ENCODE results near the gene BPIFB3. TPM values are rescaled to one million over a fixed set of nuclear protein-coding genes. Genes with fewer than 3 reads are reported as not detected.

BPIFB3 gene
- total and polyA plus RNA-seq, 2 of the 4 experiments (the other 2 are of a cell fraction) = not detected

DNA sequence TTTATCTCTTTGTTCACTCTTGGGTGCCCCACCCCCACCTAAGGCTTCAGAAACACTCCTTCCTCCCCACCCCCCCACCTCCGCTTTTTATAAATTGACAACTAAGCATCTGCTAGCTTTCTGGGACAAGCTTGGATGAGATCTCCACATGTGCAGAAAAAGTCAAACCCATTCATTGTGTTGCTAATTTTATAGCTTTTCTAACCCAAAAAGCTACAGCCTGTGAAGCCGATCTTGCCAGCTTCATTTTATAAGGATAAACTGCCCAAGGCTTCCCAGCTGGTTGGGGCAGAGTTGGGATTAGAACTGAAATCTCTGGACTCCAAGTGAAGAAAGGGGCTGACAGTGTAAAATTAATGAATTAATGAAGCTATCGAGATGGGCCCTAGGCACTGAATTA is 49.9 kb downstream of the BPIFB3 start:
- intact Hi-C loops (cut with micrococcal nuclease) (no loop called here), dilution Hi-C loops (cut with HindIII; ENCODE audit: low sequenced_read_pairs, unreplicated experiment) (no loop called here), in situ Hi-C loops (cut with MboI; ENCODE audit: low sequenced_read_pairs) (no loop called here)
- peaks cover 3% of the 10 kb centered on the region; the same call in 1 of the 2 replicates for H3K27me3 ChIP-seq (ENCODE audit: control insufficient read depth, insufficient read depth, low read length)
- no peaks in the 10 kb centered on the region for H3K79me1 ChIP-seq (ENCODE audit: low read depth in 1 of 2, low read length in 2 of 2)
- BruUV-seq (replicated peaks) = no TSS peak
- no peak overlapping the region for H3K9ac ChIP-seq (ENCODE audit: low read depth, low read length)
- H2BK15ac ChIP-seq (ENCODE audit: low read depth, low read length) = no peak overlapping the region
- H2BK20ac ChIP-seq (ENCODE audit: low read depth, low read length) = no peak overlapping the region
- no peak for ATAC-seq (ENCODE audit: low read depth)
- no CpG with 5 or more reads among the region's 3 CpGs for WGBS, 2 experiments (ENCODE audit: extremely low coverage in 2 of 2, insufficient read length in 1 of 2)
- H3K9me1 ChIP-seq (ENCODE audit: insufficient read depth, low read length) = 0 out of 2 replicates have a peak, but pooled peaks cover 3% of the 10 kb centered on the region
- H3K9me3 ChIP-seq (ENCODE audit: control insufficient read depth, insufficient read depth, low read length) = no peaks in the 10 kb centered on the region
- no peak overlapping the region for H4K5ac ChIP-seq (ENCODE audit: low read depth, low read length)
- no peak overlapping the region for H3K18ac ChIP-seq (ENCODE audit: low read depth, low read length)
- H4K91ac ChIP-seq (ENCODE audit: insufficient read depth, low read depth, low read length) = no peak overlapping the region
- no peak overlapping the region for H3K23ac ChIP-seq (ENCODE audit: low read depth, low read length)
- DNase-seq = no peak
- no peak overlapping the region for H2BK120ac ChIP-seq (ENCODE audit: low read depth, low read length)
- no peak for TF ChIP-seq MXI1 (IDR thresholded peaks at IDR 0.05; ENCODE audit: borderline replicate concordance, low read depth, low read length)
- TF ChIP-seq, protein P1, sequence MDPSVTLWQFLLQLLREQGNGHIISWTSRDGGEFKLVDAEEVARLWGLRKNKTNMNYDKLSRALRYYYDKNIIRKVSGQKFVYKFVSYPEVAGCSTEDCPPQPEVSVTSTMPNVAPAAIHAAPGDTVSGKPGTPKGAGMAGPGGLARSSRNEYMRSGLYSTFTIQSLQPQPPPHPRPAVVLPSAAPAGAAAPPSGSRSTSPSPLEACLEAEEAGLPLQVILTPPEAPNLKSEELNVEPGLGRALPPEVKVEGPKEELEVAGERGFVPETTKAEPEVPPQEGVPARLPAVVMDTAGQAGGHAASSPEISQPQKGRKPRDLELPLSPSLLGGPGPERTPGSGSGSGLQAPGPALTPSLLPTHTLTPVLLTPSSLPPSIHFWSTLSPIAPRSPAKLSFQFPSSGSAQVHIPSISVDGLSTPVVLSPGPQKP (IDR thresholded peaks at IDR 0.05; ENCODE audit: borderline replicate concordance, low read depth, low read length) = no peak
- H4K20me1 ChIP-seq (ENCODE audit: insufficient read depth, low read length) = no peaks in the 10 kb centered on the region
- no peak overlapping the region for H3K27ac ChIP-seq (ENCODE audit: insufficient read depth, low read length)
- H3K14ac ChIP-seq (replicated peaks; ENCODE audit: low read depth, low read length) = no peak overlapping the region
- no peak overlapping the region for H2AK9ac ChIP-seq (replicated peaks; ENCODE audit: low read depth, low read length, poor library complexity)
- no peak overlapping the region for H3K56ac ChIP-seq (ENCODE audit: extremely low read depth, insufficient read depth, low read length)
- H4K8ac ChIP-seq (ENCODE audit: low read depth in 2 of 2, low read length in 2 of 2) = no peak overlapping the region
- no peak overlapping the region for H3K4me2 ChIP-seq (ENCODE audit: low read depth, low read length)
- no peaks in the 10 kb centered on the region for H3K4me1 ChIP-seq (ENCODE audit: control insufficient read depth, insufficient read depth, low read length)
- no peak overlapping the region for H2BK5ac ChIP-seq (ENCODE audit: low read depth, low read length, poor library complexity, severe bottlenecking)
- no peak overlapping the region for H2AK5ac ChIP-seq (ENCODE audit: low read depth, low read length)
- POLR2A ChIA-PET (ENCODE audit: unreplicated experiment) = no interaction called here
- H3K4ac ChIP-seq (ENCODE audit: low read depth, low read length) = no peak overlapping the region
- CTCF ChIA-PET = interaction anchor here (0.7 kb wide), 1 partner anchor 14 kb away, joined by 3 read pairs; no protein-coding TSS in a partner anchor
- no peak overlapping the region for H3K4me3 ChIP-seq (ENCODE audit: insufficient read depth, low read depth, low read length)
- H3K36me3 ChIP-seq (ENCODE audit: control insufficient read depth, insufficient read depth, low read length) = no peaks in the 10 kb centered on the region
- H2AFZ ChIP-seq (replicated peaks; ENCODE audit: low read length, poor library complexity) = no peak overlapping the region

Data from IMR-90 (cell line).